Neuron (in vitro differentiated cells): Measurements from ENCODE around the gene MRPL33.

Source experiments
- H2AFZ ChIP-seq: one replicate; pipeline ENCODE4 v1.6.1; 2013; ENCODE audit warnings: low read depth, mild to moderate bottlenecking, inconsistent platforms, low read length, moderate library complexity
- H3K27me3 ChIP-seq: one replicate; pipeline ENCODE4 v1.6.1; 2013; ENCODE audit warnings: low read length; ENCODE audit not compliant: insufficient read depth
- H3K36me3 ChIP-seq: one replicate; pipeline ENCODE4 v1.6.1; 2013; ENCODE audit warnings: low read length; ENCODE audit not compliant: insufficient read depth
- H3K4me1 ChIP-seq: one replicate; pipeline ENCODE4 v1.6.1; 2013; ENCODE audit warnings: low read length; ENCODE audit not compliant: insufficient read depth
- H3K4me3 ChIP-seq: 2 replicates; pipeline ENCODE4 v1.5.1; 2013; ENCODE audit warnings: mild to moderate bottlenecking, low read length, moderate library complexity
- H3K9me3 ChIP-seq: one replicate; pipeline ENCODE4 v1.6.1; 2013; ENCODE audit warnings: low read length

The MRPL33 gene

DNA sequence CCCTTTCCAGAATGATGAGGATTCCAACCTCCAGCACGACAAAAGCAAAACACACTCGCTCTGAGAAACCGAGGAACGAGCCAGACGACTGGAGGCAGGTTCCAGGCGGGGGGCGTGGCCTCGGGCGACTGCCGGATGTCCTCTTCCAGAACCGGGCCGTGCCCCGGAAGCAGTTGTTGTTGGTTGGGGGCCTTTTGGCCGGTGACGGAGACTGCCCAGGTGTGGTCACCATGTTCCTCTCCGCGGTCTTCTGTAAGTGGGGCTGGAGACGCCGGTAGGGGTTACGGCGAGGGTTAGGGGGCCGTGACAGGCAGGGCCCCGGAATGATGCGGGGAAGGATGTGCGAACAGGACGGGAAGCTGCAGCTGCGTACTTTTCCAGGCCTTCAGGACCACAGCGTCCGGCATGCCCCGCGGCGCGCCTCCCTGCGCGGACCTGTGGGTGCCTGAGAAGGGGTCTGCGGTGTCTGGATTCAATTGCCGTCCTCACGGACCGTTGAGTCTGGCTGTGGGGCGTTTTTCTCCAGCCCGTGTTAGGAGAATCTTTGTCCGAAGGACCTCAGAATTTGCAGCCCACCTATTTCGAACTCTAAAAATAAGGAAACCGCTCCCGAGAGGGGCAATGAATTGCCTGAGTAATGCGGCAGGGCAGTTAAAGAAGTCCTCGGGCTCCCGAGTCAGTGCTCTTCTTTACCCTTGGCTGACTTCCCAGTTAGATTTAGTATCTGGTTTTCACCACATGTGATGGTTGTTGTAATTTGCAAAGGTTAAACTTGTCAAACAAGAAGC, at the start of gene MRPL33:
MRPL33 (plus strand) TSS at position 172 of the 788 bp plus-strand sequence; CDS start at position 231, 59 bp downstream.
- Histone ChIP-seq H3K9me3 (no peaks in the 10 kb centered on the region), H3K4me3 (peak within 1 kb of the TSS; percentile 87), H3K4me1 (peaks cover 17% of the 10 kb centered on the region), H2AFZ (peak within 1 kb of the TSS; percentile 73), H3K36me3 (peaks cover 17% of the 10 kb centered on the region), H3K27me3 (peaks cover 5% of the 10 kb centered on the region)

DNA sequence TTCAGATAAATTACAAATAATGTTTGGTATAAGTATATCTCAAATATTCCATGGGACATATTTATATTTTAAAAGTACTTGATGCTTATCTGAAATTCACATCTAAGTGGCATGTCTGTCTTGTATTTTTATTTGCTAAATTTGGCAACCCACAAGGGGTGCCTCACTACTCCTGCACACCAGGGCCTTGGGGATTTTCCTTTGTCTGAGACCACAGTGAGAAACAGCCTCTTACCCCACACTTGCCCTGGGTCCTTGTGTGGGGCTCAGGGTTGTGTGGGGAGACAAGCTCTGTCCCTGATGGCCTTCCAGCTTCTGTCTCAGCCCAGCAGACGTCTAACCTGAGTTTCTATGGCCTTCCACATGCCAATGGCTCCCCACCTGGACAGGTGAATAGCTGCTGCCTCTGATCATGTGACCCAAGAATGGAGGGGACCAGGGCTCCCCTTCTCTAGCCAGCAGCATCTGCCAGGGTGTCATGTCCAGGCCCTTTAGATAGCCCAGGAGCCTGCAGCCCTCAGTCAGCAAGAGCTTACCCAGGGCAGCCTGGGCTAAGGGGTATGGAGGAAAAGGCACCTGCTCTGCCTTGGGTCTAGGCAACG, 49.5 kb upstream of the MRPL33 start:
- Histone ChIP-seq H3K36me3 (no peaks in the 10 kb centered on the region), H3K4me1 (peaks cover 23% of the 10 kb centered on the region), H3K4me3 (no peak overlapping the region), H3K9me3 (no peaks in the 10 kb centered on the region), H3K27me3 (peaks cover 19% of the 10 kb centered on the region), H2AFZ (no peak overlapping the region)

DNA sequence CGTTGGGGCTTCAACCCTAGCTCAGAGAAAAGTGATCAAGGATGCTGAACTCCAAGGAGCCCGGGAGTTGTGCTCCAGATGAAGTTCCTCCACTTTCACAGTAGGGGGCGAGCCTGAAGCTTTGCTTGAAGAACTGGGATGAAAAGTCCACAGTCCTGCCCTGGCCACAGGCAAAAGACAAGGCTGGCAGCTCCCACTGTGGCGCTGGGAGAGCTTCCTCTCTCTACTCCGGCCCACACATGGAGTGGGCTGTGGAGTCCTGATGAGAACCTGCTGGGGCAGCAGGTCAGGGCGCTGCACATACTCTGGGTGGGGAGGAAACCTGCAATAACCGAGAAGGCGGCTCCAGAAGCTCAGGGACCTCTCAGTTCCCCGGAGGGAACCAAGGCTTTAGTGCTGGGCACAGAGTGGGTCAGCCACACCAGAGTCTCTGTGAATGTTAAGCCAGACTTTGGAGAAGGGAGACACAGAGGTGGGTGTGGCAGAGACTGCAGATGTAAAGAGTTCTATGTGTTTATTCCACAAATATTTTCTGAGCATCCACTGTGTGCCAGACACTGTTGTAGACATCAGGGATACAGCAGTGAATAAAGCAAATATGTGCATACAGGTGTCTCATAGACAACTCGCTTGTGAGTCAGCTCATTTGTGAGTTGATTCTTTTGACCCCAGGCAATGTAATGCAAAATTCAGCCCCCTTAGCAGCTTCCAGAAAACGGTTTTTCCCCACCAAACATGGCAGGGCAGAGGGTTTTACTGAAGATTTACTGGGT, 48.0 kb upstream of the MRPL33 start:
- Histone ChIP-seq H3K4me1 (peaks cover 23% of the 10 kb centered on the region), H3K4me3 (no peak overlapping the region), H3K9me3 (no peaks in the 10 kb centered on the region), H3K27me3 (peaks cover 14% of the 10 kb centered on the region), H3K36me3 (no peaks in the 10 kb centered on the region), H2AFZ (no peak overlapping the region)

DNA sequence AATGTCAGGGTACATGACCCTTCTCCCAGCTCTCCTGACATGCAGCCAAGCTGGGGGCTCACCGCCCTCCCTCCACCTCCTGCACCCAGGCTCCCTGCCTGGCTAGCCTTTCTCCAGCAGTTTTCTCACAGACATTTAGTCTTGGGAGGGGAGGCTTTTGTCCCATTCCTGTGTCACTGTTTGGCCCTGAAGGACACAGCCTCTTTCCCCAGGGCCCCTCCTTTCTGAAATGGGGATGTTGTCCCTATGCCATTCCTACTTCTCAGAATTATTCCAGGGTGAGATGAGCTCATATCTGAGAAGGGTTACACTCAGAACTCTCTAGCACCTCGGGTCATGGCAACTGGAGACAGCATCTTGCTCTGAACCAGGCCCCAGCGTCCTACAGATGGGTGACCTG, 47.3 kb upstream of the MRPL33 start:
- Histone ChIP-seq H2AFZ (no peak overlapping the region), H3K4me3 (no peak overlapping the region), H3K4me1 (peaks cover 25% of the 10 kb centered on the region), H3K27me3 (peaks cover 14% of the 10 kb centered on the region), H3K36me3 (no peaks in the 10 kb centered on the region), H3K9me3 (no peaks in the 10 kb centered on the region)

DNA sequence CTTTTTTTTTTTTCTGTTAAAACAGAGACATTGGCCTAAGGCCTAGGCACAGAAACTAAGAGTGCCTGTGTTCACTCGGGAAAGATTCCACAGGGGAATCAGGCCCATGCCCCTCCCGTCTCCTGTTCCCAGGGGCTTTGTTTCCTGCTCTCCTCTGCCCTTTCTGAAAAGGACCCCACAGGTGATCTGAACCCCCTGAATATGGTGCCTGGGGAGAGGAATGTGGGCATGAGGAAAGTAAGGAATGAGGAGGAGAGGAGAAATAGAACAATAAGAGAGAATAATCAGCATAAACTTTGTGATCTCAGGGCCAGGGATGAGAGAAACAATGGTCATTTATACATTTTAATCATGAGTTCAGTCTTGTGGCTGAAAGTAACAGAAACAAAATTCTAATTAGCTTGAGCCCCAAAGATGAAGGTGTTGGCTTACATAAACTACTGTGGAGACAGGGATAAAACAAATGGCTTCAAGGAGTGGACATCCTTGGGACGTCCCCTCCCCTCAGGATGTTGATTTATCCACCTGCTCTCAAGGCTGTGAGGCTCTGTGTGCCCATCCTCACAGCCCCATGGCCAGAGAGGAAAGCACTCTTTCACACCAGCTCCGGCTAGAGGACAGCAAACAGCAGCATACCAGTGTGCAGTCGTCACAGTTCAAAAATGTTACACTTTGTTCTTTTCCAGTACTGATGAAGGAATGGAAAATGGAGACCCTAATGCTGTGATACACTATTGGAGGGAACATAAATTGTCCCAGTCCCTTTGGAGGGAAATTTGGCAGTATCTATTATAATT, 46.4 kb upstream of the MRPL33 start:
- Histone ChIP-seq H2AFZ (no peak overlapping the region), H3K4me3 (no peak overlapping the region), H3K4me1 (peaks cover 26% of the 10 kb centered on the region), H3K36me3 (no peaks in the 10 kb centered on the region), H3K9me3 (no peaks in the 10 kb centered on the region), H3K27me3 (peaks cover 10% of the 10 kb centered on the region)

DNA sequence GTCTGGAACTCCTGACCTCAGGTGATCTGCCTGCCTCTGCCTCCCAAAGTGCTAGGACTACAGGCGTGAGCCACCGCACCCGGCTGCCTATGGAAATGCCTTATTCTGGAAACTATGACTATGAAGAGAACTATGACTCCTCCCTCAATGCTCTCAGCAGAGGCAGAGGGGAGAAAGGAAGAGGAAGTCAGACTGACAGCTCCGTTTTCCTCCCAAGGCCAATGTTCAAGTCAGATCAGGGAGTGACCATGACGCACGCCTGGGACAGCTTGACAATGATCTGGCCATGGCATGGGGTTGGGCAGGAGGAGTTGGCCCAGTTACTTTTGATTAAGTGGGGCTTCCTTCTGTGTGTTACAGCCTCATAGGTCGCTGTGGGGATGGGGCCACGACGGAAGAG, 44.3 kb upstream of the MRPL33 start:
- Histone ChIP-seq H3K9me3 (no peaks in the 10 kb centered on the region), H3K36me3 (no peaks in the 10 kb centered on the region), H3K4me3 (no peak overlapping the region), H3K27me3 (peaks cover under 1% of the 10 kb centered on the region), H3K4me1 (peaks cover 26% of the 10 kb centered on the region), H2AFZ (no peak overlapping the region)

DNA sequence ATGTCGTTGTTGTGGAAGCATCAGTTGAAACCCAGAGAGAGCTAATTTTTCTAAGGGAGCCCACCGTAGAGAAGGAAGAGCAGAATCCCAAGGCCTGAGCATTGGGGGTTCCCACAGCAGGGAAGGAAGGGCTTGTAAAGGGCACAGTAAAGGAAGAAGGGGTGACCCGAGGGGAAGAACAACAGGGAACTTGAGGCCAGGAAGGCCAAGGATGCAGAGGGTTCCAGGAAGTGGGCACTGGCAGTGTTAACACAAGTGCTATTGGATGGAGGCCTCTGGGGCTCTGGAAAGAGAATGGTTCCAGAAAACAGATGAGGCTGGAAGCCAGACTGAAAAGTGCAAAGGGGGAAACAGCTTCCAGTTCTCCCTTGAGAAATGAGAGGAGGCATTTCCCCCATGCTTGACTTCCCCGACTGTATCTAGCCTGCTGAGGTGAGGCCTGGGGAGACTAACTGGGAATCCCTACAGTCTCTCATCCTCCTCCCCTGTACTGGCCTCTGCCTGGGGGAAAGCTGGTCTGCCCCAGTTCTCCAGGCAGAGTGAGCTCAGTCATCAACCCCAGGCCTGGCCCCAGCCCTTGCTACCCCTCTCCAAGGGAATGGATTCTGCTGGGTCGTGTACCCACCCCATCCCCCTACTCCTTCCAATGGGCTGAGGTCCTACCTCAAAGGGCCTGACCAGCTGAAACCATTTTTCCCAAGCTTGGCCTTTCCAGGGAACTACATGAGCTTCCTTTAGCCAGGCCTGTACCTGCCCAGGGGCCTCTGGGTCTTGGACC, 43.2 kb upstream of the MRPL33 start:
- Histone ChIP-seq H3K4me1 (peaks cover 26% of the 10 kb centered on the region), H3K27me3 (no peaks in the 10 kb centered on the region), H3K9me3 (no peaks in the 10 kb centered on the region), H3K36me3 (no peaks in the 10 kb centered on the region), H2AFZ (no peak overlapping the region), H3K4me3 (no peak overlapping the region)

DNA sequence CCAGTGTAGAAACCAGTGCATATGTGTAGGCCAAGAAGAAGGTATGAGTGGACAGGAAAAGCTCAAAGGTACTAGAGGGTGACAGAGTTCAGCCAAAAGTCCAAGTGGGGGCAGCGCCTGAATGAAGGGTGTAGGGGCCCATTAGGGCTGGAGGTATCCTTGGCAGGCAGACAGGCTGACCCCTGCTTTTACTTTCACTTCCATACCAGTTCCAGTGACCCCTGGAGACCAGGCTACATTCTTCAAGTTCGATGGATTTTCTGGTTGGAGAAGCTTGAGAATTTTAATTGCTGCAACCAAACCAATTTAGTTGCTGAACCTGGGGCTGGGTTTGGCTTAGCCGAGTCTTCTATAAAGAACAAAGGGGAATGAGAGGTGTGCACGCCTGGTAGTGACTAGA, 42.3 kb upstream of the MRPL33 start:
- no peaks in the 10 kb centered on the region for H3K36me3 ChIP-seq
- H3K27me3 ChIP-seq: no peaks in the 10 kb centered on the region
- H3K4me3 ChIP-seq: no peak overlapping the region
- no peaks in the 10 kb centered on the region for H3K9me3 ChIP-seq
- peaks cover 17% of the 10 kb centered on the region for H3K4me1 ChIP-seq
- no peak overlapping the region for H2AFZ ChIP-seq

DNA sequence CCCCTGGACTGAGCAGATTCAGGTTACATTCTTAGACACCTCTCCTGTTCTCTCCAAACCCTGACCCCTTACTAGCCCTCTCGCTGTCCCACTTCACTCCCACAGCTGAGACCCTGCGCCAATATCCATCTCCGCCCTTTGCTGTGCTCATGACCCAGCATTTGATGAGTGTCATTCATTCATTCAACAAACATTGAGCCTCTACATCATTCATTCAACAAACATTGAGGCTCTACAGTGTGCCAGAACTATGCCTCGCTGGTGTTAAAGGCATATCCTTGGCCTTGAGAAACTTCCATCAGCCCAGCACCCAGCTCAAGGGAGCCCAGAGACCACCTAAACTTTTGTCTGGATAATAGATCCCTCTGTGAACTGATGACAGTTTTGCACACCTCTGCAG, 41.9 kb upstream of the MRPL33 start:
- Histone ChIP-seq H3K27me3 (no peaks in the 10 kb centered on the region), H3K4me3 (no peak overlapping the region), H3K9me3 (no peaks in the 10 kb centered on the region), H2AFZ (no peak overlapping the region), H3K36me3 (no peaks in the 10 kb centered on the region), H3K4me1 (peaks cover 13% of the 10 kb centered on the region)

DNA sequence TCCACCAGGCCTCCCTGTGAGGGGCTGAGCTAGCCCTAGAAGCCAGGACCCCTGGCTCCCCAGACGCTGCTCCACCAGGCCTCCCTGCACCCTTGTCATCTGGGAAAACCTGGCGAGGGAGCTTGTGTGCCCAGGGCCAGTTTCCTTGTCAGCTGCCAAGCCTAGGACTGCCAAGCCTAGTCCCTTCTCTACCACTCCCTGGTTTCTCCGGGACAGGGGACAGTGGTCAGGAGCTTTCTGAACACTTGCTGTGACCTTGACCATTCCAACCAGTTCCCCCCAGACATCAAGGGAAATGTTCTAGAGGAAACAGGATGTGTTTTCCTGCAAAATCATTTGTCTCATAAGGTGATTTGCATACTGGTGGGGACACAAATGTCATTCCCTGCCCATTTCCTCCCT, 41.3 kb upstream of the MRPL33 start:
- Histone ChIP-seq H3K4me3 (no peak overlapping the region), H2AFZ (no peak overlapping the region), H3K9me3 (no peaks in the 10 kb centered on the region), H3K27me3 (peaks cover 5% of the 10 kb centered on the region), H3K36me3 (no peaks in the 10 kb centered on the region), H3K4me1 (peaks cover 7% of the 10 kb centered on the region)

DNA sequence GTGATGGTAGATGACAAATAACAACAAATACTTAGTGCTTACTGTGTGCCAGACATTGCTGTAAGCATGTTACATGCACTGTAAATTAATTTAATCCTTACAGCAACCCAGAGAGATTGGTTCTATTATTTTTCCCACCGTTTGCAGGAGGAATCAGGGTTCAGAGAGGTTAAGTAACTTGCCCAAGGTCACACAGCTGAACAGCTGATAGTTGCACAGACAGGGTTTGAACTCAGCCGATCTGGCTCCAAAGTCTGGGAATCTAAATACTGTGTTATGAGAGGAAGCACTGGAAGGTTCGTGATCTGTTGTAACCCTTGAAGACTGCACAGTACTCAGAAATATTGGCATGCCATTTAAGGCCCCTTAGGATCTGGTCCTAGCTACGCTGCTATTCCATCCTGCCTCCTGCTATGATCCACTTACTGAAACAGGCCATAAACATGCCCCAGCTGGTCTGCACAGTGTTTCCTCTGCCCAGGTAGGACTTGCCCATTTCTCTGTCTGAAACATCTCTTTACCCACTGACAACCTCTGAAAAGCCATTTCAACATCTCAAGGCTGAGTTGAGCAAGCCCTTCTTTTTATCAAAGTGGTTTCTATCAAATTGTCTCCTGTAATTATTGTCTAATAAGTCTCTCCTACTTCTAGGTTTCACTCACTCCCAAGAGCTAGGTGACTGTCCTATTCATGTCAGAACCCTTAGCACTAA, 40.4 kb upstream of the MRPL33 start:
- Histone ChIP-seq H3K27me3 (peaks cover 11% of the 10 kb centered on the region), H3K4me1 (peaks cover 3% of the 10 kb centered on the region), H2AFZ (no peak overlapping the region), H3K36me3 (no peaks in the 10 kb centered on the region), H3K9me3 (no peaks in the 10 kb centered on the region), H3K4me3 (no peak overlapping the region)

DNA sequence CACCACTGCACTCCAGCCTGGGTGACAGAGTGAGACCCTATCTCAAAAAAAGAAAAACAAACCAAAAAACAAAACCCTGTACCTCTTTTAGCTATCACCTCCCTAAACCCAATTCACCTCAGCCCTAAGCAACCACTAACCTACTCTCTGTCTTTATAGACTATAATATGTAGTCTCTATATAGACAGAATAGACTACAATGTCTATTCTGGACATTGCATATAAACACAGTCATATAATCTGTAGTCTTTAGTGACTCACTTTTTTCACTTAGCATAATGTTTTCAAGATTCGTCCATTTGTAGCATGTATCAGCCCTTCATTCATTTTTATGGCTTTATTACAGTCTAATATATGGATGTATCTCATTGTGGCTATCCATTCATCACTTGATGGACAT, 37.2 kb upstream of the MRPL33 start:
- Histone ChIP-seq H3K4me3 (no peak overlapping the region), H2AFZ (no peak overlapping the region), H3K4me1 (no peaks in the 10 kb centered on the region)

More for the DNA sequence above, 37.2 kb upstream of the MRPL33 start:
- H3K9me3 ChIP-seq: no peaks in the 10 kb centered on the region
- H3K27me3 ChIP-seq: peaks cover 20% of the 10 kb centered on the region
- no peaks in the 10 kb centered on the region for H3K36me3 ChIP-seq
